HG02852 (cell line): ENCODE data around the gene GPR180.
"Not testable (repeated sequence)": the region's sequence is repeated elsewhere in the genome, so short reads cannot be mapped to it uniquely, and the experiment has no call there.

Experiments
- ATAC-seq: cut with Tn5 transposase; IDR thresholded peaks from one replicate; pipeline ENCODE4 v1.9.1; 2021; ENCODE audit warnings: mild to moderate bottlenecking, moderate library complexity; ENCODE audit not compliant: unreplicated experiment

Gene GPR180

DNA sequence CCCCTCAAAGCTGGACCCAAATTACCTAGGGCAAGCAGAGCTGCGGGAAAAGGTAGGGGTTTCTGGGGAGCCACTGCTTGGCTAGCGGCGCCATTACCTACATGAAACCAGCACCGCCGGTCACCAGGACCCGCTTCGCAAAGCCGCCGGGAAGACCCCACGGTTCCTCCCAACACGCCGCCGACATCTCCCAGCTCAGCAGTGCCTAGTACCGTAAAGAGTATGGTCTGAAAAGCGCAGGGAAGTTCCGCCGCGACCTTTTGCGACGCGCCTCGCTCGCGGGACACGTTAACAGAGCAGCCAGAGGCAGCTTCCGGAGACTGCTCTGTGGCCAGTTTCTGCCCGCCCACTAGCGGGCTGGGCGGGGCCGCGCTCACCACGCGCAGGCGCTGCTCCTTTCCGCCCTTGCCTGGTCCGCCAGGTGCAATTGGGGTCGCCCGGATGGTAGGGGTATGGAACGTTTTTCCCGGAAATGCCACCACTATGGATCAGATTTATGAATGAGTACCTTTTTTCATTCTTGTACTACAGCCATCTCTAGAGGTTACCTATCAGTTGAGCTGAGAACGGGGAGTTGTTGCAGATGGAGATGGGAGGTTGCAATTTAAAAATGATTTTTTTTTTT lies 5.6 kb upstream of the GPR180 start, which contains the start of gene TGDS:
TGDS (minus strand) TSS at position 203 of the 625 bp plus-strand sequence; CDS start at position 187, 16 bp downstream.
- peak; percentile 94 for ATAC-seq

DNA sequence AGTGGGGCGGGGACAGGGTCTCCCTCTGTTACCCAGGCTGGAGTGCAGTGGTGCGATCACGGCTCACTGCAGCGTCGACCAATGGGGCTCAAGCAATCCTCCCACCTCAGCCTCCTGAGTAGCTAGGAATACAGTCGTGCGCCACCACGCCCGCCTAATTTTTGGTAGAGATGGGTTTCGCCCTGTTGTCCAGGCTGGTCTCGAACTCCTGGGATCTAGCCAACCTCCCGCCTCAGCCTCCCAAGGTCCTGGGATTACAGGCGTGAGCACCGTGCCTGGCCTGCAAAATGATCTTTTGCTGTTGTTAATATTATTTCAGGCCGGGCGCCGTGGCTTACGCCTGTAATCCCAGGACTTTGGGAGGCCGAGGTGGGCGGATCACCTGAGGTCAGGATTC lies 5.1 kb upstream of the GPR180 start:
- no peak for ATAC-seq

- ATAC-seq: no peak
Measured at GRCh38 chr13:94598281-94598680, 3.4 kb upstream of the GPR180 start.

DNA sequence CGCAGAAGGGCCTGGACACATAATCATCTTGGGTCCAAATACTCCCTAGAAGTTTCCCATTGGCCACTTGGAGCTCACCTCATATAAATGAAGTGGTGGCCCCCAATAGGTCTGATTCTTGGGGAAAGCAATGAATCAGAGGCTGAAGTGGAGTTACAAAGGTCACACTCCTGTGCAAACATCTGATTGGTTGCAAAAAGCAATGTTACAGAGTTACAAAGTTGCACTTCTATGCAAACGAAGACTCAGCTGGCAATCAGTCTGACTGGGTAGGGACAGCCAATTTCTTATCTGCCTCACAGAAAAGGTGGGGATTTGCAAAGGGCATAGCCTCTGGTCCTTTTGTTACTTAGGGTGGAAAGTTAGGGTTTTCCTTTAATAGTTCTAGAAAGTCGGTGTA lies 1.8 kb upstream of the GPR180 start:
- no peak for ATAC-seq

- ATAC-seq: no peak
Measured at GRCh38 chr13:94602467-94602866, 810 bp downstream of the GPR180 start.

DNA sequence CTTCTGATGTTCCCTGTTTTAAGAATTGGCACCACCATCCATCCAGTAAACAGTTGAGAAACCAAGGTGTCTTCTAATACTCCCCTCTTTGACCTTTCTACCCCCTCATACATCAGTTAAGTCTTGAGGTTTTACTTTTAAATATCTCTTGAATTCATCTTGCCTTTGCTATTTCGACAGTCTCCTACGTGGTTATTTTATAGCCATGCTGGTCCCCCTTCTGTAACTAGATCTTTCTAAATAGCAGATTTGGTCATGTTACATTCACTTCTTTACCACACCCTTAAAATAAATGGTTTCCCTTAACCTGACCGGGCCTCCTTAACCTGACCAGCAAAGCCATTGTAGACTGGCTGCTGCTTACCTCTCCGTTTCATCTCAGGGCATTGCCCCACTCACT lies 5.4 kb downstream of the GPR180 start:
- ATAC-seq: no peak

GRCh38 chr13:94607939-94608338 lies 6.3 kb downstream of the GPR180 start:
- no peak for ATAC-seq

DNA sequence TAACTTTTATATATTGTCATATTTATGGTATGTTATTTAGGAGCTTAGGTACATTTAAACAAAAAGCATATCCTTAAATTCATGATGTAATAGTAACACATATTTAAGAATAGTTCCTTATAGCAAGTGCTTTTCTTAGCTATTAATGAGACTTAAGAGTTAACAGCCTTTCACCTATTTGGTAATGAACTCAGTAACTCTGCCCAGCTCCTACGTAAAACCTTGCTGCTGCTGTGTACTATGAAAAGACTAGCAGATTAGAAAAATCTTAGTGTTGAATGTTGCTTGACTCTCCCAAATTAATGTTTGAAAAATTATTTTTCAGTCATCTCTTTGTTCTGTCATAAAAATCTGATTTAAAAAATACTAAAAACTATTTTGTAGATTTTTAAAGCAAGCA lies 6.9 kb downstream of the GPR180 start:
- no peak for ATAC-seq

DNA sequence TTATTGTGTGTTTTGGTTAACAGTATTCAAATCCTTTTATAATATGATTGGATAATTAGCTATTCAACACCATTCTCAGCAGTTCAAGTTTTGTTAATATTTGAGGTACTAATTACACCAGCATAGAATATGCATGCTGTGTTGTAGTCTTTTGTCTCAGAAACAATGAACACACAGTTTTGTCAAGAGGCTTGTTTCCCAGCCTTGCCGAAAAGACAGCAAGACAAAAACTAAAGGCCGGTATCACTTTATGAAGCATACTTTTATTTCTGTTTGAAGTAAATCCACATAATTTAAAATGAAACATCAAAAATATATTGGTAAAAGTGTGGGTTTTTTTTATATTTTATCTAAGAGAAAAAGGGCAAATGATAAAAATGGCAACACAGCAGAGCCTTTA lies 7.5 kb downstream of the GPR180 start:
- ATAC-seq: no peak

DNA sequence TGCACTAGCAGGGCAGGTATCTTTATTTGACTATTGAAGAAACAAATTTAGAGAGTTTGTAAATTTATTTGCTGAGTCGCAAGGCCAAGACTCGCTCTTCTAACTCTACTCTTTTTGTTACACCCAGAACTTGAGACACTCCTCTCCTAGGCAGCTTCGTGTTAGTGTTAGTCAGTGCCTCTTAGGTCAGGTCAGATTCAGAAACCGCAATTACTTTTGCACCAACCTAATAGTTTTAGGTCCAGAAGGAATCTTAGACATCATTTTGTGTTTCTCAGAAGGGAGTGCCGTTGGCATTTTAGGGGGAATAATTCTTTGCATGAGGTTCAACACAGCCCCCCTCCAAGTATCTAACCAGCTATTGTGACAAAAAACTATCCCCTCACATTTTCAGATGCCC lies 8.8 kb downstream of the GPR180 start:
- ATAC-seq: no peak

DNA sequence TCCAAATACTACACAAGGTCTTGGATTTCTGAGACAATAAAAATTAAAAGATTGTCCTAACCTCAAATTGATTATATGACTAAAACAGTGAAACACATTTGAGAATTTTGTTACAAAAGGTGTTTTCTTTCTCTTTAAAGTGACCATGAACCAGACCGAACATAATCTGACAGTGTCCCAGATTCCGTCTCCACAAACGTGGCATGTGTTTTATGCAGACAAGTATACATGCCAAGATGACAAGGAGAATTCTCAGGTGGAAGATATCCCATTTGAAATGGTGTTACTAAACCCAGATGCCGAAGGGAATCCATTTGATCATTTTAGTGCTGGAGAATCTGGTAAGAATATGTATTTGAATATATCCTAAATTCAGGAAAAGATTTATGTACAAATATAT lies 10.4 kb downstream of the GPR180 start:
- ATAC-seq: no peak

DNA sequence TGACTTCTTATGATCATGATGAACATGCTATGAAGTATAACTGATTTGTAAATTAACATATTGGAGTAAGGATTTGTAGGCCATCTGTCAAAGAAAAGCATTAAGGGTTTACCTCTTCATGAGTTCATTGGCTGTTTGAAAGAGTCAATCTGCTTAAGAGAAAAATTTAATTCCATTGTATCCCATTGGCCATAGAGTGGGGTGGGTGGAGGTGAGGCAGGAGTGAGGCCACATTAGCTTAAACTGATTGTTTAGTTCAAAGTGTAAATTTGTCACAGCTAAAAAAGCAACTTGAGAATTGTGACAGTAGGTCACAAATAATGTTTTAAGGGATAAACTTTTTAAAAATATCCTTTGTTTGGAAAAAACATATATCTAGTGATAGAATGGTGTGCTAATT lies 11.4 kb downstream of the GPR180 start:
- no peak for ATAC-seq

GRCh38 chr13:94617389-94618000 lies 15.8 kb downstream of the GPR180 start:
- no peak for ATAC-seq

GRCh38 chr13:94620286-94620896 lies 18.7 kb downstream of the GPR180 start:
- ATAC-seq: peak; percentile 86

DNA sequence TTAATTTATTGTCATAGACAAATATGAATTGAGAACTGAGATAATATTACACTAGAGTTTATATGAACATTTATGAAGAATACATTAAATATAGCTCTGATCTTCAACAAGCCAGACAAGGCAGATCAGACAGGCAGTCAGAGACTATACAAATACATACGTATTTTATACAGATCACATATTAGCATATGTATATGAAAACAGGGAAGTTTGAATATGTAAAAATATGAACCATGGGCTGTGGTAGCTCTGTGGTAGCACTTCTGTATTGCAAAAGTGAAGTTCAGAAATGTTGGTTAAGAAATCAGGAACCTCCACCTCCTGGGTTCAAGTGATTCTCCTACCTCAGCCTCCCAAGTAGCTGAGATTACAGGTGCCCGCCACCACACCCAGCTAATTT lies 20.7 kb downstream of the GPR180 start:
- no peak for ATAC-seq

GRCh38 chr13:94623316-94623715 lies 21.7 kb downstream of the GPR180 start:
- no peak for ATAC-seq

DNA sequence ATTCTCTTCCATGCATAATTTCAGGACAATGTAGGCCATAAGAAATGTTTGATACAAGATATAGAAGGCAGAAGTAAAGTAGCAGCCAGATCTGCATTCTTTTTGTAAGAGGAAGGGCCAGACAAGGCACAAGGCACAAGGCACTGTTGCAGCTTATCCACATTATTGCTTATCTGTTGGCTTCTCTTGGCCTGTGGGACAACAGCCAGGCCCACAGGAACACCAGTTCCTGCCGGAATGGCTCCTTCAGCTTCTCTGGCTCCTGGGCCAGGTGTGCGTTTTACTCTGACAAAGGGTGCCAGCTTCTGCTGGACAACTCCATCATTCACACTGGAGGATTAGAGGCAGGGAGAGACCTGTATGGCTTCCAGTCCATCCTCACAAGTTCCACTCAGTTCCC lies 29.2 kb downstream of the GPR180 start:
- ATAC-seq: no peak

DNA sequence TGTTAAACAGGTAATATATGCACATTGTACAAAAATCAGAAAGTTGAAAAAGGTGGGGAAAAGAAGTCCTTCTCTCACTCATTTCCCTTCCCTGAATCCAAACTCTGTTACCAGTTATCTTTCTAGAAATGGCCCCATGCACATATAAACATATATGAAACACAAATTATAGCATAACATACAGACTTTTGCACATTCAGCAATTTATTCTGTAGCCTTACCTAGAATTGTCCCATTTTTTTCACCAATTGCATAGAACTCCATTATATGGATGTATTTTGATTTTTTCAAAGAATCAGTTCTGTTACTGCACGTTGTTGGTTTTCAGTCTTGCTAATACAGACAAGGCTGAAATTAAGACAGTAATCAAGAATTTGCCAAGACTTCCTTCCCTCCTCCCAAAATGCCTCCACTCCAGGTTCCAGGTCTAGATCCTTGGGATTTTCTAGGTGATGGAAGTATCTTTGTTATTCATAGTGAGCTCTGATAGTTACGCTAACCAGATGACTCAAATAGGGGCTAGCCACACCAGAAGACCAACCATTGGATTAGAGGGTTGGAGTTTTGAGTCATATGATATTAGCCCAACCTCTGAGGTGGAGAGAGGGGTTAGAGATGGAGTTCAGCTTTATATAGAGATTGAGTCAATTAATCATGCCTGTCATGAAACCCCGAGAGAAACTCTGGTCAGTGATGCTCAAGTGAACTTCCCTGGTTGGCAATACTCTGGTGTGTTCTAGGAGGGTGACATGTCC lies 30.7 kb downstream of the GPR180 start:
- ATAC-seq: no peak

GRCh38 chr13:94636096-94636495 lies 34.4 kb downstream of the GPR180 start:
- ATAC-seq: not testable (repeated sequence)

GRCh38 chr13:94636942-94637578 lies 35.4 kb downstream of the GPR180 start:
- no peak for ATAC-seq

- not testable (repeated sequence) for ATAC-seq
Measured at GRCh38 chr13:94637677-94638076, 36.0 kb downstream of the GPR180 start.
